ENCODE data around the gene AUTS2. TPM values are rescaled to one million over a fixed set of nuclear protein-coding genes. Genes with fewer than 3 reads are reported as not detected.

The AUTS2 gene
- total RNA-seq, 1 experiment from 2014 or later: 50.0 TPM

DNA sequence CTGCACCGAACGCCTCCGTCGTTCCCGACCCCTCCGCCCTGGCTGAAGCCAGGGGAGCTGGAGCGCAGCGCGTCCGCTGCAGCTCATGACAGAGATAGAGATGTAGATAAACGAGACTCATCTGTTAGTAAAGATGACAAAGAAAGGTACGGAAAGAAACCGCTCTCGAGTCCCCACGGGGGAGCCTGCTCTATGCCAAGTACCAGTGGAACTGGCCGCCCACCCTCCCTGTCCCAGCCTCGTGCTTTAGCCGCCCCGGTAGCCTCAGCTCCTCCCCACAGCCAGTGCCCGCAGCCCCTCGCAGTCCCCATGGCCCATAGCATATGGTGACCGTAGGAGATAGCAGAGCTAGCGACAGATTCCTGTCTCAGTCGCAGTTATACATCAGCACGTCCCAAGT is 1189.0 kb downstream of the AUTS2 start:
- POLR2A ChIA-PET: no interaction called here
- TF ChIP-seq GRHL2 (CRISPR knock-in tag; IDR thresholded peaks at IDR 0.05; ENCODE audit: insufficient replicate concordance, severe bottlenecking): no peak
- no peak for TF ChIP-seq CREB1 (CRISPR knock-in tag; IDR thresholded peaks at IDR 0.05)
- no peak for TF ChIP-seq ZNF219 (CRISPR knock-in tag; IDR thresholded peaks at IDR 0.05; ENCODE audit: borderline replicate concordance)
- no peak for TF ChIP-seq KAT7 (CRISPR knock-in tag; IDR thresholded peaks at IDR 0.05; ENCODE audit: borderline replicate concordance)
- TF ChIP-seq, protein P1, sequence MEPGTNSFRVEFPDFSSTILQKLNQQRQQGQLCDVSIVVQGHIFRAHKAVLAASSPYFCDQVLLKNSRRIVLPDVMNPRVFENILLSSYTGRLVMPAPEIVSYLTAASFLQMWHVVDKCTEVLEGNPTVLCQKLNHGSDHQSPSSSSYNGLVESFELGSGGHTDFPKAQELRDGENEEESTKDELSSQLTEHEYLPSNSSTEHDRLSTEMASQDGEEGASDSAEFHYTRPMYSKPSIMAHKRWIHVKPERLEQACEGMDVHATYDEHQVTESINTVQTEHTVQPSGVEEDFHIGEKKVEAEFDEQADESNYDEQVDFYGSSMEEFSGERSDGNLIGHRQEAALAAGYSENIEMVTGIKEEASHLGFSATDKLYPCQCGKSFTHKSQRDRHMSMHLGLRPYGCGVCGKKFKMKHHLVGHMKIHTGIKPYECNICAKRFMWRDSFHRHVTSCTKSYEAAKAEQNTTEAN (CRISPR knock-in tag; IDR thresholded peaks at IDR 0.05): no peak
- TF ChIP-seq JUN (CRISPR knock-in tag; IDR thresholded peaks at IDR 0.05): no peak
- TF ChIP-seq TEAD4 (CRISPR knock-in tag; IDR thresholded peaks at IDR 0.05): no peak
- TF ChIP-seq, protein P2, sequence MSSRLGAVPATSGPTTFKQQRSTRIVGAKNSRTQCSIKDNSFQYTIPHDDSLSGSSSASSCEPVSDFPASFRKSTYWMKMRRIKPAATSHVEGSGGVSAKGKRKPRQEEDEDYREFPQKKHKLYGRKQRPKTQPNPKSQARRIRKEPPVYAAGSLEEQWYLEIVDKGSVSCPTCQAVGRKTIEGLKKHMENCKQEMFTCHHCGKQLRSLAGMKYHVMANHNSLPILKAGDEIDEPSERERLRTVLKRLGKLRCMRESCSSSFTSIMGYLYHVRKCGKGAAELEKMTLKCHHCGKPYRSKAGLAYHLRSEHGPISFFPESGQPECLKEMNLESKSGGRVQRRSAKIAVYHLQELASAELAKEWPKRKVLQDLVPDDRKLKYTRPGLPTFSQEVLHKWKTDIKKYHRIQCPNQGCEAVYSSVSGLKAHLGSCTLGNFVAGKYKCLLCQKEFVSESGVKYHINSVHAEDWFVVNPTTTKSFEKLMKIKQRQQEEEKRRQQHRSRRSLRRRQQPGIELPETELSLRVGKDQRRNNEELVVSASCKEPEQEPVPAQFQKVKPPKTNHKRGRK (CRISPR knock-in tag; IDR thresholded peaks at IDR 0.05; ENCODE audit: borderline replicate concordance): no peak
- TF ChIP-seq SMAD3 (CRISPR knock-in tag; IDR thresholded peaks at IDR 0.05; ENCODE audit: borderline replicate concordance): no peak
- no peak for TF ChIP-seq MYBL2 (CRISPR knock-in tag; IDR thresholded peaks at IDR 0.05)
- no peak for TF ChIP-seq SOX15 (CRISPR knock-in tag; IDR thresholded peaks at IDR 0.05)
- TF ChIP-seq IRF2 (CRISPR knock-in tag; IDR thresholded peaks at IDR 0.05; ENCODE audit: borderline replicate concordance, low read depth): no peak
- TF ChIP-seq, protein P3, sequence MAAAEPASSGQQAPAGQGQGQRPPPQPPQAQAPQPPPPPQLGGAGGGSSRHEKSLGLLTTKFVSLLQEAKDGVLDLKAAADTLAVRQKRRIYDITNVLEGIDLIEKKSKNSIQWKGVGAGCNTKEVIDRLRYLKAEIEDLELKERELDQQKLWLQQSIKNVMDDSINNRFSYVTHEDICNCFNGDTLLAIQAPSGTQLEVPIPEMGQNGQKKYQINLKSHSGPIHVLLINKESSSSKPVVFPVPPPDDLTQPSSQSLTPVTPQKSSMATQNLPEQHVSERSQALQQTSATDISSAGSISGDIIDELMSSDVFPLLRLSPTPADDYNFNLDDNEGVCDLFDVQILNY (CRISPR knock-in tag; IDR thresholded peaks at IDR 0.05): no peak
- TF ChIP-seq, protein P4, sequence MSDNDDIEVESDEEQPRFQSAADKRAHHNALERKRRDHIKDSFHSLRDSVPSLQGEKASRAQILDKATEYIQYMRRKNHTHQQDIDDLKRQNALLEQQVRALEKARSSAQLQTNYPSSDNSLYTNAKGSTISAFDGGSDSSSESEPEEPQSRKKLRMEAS (CRISPR knock-in tag; IDR thresholded peaks at IDR 0.05): no peak
- TF ChIP-seq PRRX2 (CRISPR knock-in tag; IDR thresholded peaks at IDR 0.05): no peak
- TF ChIP-seq NFE2L1 (CRISPR knock-in tag; IDR thresholded peaks at IDR 0.05): no peak
- no peak for TF ChIP-seq NR3C1 (CRISPR knock-in tag; conservative IDR thresholded peaks at IDR 0.05; ENCODE audit: low read depth)
- TF ChIP-seq GTF2I (CRISPR knock-in tag; conservative IDR thresholded peaks at IDR 0.05): no peak
- no peak for TF ChIP-seq ZNF423 (CRISPR knock-in tag; IDR thresholded peaks at IDR 0.05)
- H3K36me3 Mint-ChIP-seq: peaks cover 63% of the 10 kb centered on the region
- peaks cover 16% of the 10 kb centered on the region for H3K4me1 Mint-ChIP-seq
- H3K4me3 Mint-ChIP-seq: no peak overlapping the region
- DNase-seq (ENCODE audit: low spot score) (no peak), ATAC-seq (no peak)
- H3K27me3 Mint-ChIP-seq (ENCODE audit: low read depth): no peaks in the 10 kb centered on the region
- no peaks in the 10 kb centered on the region for H3K9me3 Mint-ChIP-seq
- no peak overlapping the region for H3K27ac Mint-ChIP-seq
- CTCF ChIA-PET: interaction anchor here (1.0 to 2.5 kb wide), 2 partner anchors 10 to 14 kb away, joined by 3 to 10 read pairs; no protein-coding TSS in a partner anchor

DNA sequence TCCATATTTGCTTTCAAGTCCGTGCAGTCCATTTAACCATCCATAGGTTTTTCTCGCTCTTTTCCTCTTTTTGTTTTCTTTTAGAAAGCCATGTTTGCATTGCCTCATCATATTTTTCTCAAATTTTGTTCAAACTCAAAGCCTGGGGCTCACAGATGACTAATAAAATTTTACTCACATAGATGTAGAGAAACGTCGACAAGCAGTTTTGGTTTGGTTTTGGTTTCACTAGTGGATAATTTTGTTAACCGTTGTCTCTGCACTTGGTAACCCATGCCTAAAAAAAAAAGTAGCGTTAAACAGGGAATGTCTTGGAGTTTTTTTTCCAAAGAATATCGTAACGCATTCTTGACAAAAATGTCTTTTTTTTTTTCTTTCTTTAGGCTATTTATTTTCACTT is 1189.5 kb downstream of the AUTS2 start:
- no peaks in the 10 kb centered on the region for H3K27me3 Mint-ChIP-seq (ENCODE audit: low read depth)
- peaks cover 11% of the 10 kb centered on the region for H3K4me1 Mint-ChIP-seq
- H3K4me3 Mint-ChIP-seq: no peak overlapping the region
- ChIA-PET CTCF (interaction anchor here (0.6 to 2.5 kb wide), 3 partner anchors 14 to 72 kb away, joined by 3 to 10 read pairs (median 6); no protein-coding TSS in a partner anchor), POLR2A (no interaction called here)
- no peak for ATAC-seq
- no peak overlapping the region for H3K27ac Mint-ChIP-seq
- peaks cover 58% of the 10 kb centered on the region for H3K36me3 Mint-ChIP-seq
- H3K9me3 Mint-ChIP-seq: no peaks in the 10 kb centered on the region
- DNase-seq (ENCODE audit: low spot score): no peak
- TF ChIP-seq, protein P5, sequence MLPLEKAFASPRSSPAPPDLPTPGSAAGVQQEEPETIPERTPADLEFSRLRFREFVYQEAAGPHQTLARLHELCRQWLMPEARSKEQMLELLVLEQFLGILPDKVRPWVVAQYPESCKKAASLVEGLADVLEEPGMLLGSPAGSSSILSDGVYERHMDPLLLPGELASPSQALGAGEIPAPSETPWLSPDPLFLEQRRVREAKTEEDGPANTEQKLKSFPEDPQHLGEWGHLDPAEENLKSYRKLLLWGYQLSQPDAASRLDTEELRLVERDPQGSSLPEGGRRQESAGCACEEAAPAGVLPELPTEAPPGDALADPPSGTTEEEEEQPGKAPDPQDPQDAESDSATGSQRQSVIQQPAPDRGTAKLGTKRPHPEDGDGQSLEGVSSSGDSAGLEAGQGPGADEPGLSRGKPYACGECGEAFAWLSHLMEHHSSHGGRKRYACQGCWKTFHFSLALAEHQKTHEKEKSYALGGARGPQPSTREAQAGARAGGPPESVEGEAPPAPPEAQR (CRISPR knock-in tag; IDR thresholded peaks at IDR 0.05): no peak
- TF ChIP-seq TEAD4 (CRISPR knock-in tag; IDR thresholded peaks at IDR 0.05) (no peak), ZNF263 (CRISPR knock-in tag; IDR thresholded peaks at IDR 0.05; ENCODE audit: low read depth) (no peak), SP1 (CRISPR knock-in tag; conservative IDR thresholded peaks at IDR 0.05) (no peak), JAZF1 (CRISPR knock-in tag; IDR thresholded peaks at IDR 0.05) (no peak), EMX1 (CRISPR knock-in tag; IDR thresholded peaks at IDR 0.05) (no peak), ATF1 (CRISPR knock-in tag; IDR thresholded peaks at IDR 0.05) (no peak)
- TF ChIP-seq, protein P6, sequence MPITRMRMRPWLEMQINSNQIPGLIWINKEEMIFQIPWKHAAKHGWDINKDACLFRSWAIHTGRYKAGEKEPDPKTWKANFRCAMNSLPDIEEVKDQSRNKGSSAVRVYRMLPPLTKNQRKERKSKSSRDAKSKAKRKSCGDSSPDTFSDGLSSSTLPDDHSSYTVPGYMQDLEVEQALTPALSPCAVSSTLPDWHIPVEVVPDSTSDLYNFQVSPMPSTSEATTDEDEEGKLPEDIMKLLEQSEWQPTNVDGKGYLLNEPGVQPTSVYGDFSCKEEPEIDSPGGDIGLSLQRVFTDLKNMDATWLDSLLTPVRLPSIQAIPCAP (CRISPR knock-in tag; IDR thresholded peaks at IDR 0.05): no peak
- TF ChIP-seq, protein P7, sequence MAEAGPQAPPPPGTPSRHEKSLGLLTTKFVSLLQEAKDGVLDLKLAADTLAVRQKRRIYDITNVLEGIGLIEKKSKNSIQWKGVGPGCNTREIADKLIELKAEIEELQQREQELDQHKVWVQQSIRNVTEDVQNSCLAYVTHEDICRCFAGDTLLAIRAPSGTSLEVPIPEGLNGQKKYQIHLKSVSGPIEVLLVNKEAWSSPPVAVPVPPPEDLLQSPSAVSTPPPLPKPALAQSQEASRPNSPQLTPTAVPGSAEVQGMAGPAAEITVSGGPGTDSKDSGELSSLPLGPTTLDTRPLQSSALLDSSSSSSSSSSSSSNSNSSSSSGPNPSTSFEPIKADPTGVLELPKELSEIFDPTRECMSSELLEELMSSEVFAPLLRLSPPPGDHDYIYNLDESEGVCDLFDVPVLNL (CRISPR knock-in tag; IDR thresholded peaks at IDR 0.05; ENCODE audit: borderline replicate concordance, low read depth): no peak
- TF ChIP-seq, protein P8, sequence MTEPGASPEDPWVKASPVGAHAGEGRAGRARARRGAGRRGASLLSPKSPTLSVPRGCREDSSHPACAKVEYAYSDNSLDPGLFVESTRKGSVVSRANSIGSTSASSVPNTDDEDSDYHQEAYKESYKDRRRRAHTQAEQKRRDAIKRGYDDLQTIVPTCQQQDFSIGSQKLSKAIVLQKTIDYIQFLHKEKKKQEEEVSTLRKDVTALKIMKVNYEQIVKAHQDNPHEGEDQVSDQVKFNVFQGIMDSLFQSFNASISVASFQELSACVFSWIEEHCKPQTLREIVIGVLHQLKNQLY (CRISPR knock-in tag; IDR thresholded peaks at IDR 0.05): no peak
